IMR-90 (cell line): ENCODE results near the gene PAX2. TPM values are rescaled to one million over a fixed set of nuclear protein-coding genes. Genes with fewer than 3 reads are reported as not detected.

Experiments
- ATAC-seq: fragments of 200-7000 bp; cut with Tn5 transposase; 2 replicates; pipeline ENCODE4 v1.9.1; 2020; ENCODE audit warnings: low read depth, mild to moderate bottlenecking, moderate library complexity
- BruUV-seq: library from RNA; stranded (reverse); fragments of 400-500 nt; replicated peaks from 2 replicates; lab custom pipeline; 2021; lab: Mats Ljungman, UMichigan
- CTCF ChIA-PET: fragments of 300-600 bp; formaldehyde crosslinking; extraction: SDS; loops from one replicate; lab custom pipeline; 2021; ENCODE audit warnings: antibody characterized with exemption; lab: Yijun Ruan, JAX
- POLR2A ChIA-PET: fragments of 300-600 bp; sonication (Branson Sonifier 250); formaldehyde crosslinking; loops from one replicate; lab custom pipeline; 2022; ENCODE audit warnings: antibody characterized with exemption; ENCODE audit not compliant: unreplicated experiment; lab: Charles Lee
- DNase-seq: peaks from one replicate; pipeline ENCODE4 v3.0.0; 2013
- H2AFZ ChIP-seq: replicated peaks from 2 replicates; pipeline ENCODE3; 2013; ENCODE audit warnings: low read length, mild to moderate bottlenecking; ENCODE audit not compliant: poor library complexity
- H2AK5ac ChIP-seq: 2 replicates; pipeline ENCODE4 v1.6.1; 2013; ENCODE audit warnings: low read depth, low read length, inconsistent platforms
- H2AK9ac ChIP-seq: replicated peaks from 2 replicates; pipeline ENCODE3; 2013; ENCODE audit warnings: mild to moderate bottlenecking, low read depth, low read length, moderate library complexity; ENCODE audit not compliant: poor library complexity
- H2BK120ac ChIP-seq: 2 replicates; pipeline ENCODE4 v1.6.1; 2013; ENCODE audit warnings: low read depth, low read length, inconsistent platforms
- H2BK15ac ChIP-seq: 3 replicates; pipeline ENCODE4 v1.6.1; 2013; ENCODE audit warnings: low read depth, low read length, inconsistent platforms
- H2BK20ac ChIP-seq: 2 replicates; pipeline ENCODE4 v1.6.1; 2013; ENCODE audit warnings: low read depth, mild to moderate bottlenecking, inconsistent platforms, low read length, moderate library complexity
- H2BK5ac ChIP-seq: 2 replicates; pipeline ENCODE4 v1.6.1; 2013; ENCODE audit warnings: mild to moderate bottlenecking, low read depth, low read length, inconsistent platforms; ENCODE audit not compliant: poor library complexity, severe bottlenecking
- H3K14ac ChIP-seq: replicated peaks from 2 replicates; pipeline ENCODE4 v1.6.1; 2013; ENCODE audit warnings: low read depth, low read length, inconsistent platforms
- H3K18ac ChIP-seq: 2 replicates; pipeline ENCODE4 v1.6.1; 2013; ENCODE audit warnings: low read depth, low read length, control low read depth
- H3K23ac ChIP-seq: 2 replicates; pipeline ENCODE4 v1.6.1; 2013; ENCODE audit warnings: low read depth, low read length, inconsistent platforms
- H3K27ac ChIP-seq: 2 replicates; pipeline ENCODE4 v1.5.1; 2013; ENCODE audit warnings: mild to moderate bottlenecking, control low read depth, low read length; ENCODE audit not compliant: insufficient read depth
- H3K27me3 ChIP-seq: 2 replicates; pipeline ENCODE4 v1.6.1; 2013; ENCODE audit warnings: low read length; ENCODE audit not compliant: control insufficient read depth, insufficient read depth
- H3K36me3 ChIP-seq: 2 replicates; pipeline ENCODE4 v1.6.1; 2013; ENCODE audit warnings: low read length, mixed read lengths; ENCODE audit not compliant: control insufficient read depth, insufficient read depth
- H3K4ac ChIP-seq: 2 replicates; pipeline ENCODE4 v1.6.1; 2013; ENCODE audit warnings: low read depth, low read length, inconsistent platforms
- H3K4me1 ChIP-seq: 2 replicates; pipeline ENCODE4 v1.6.1; 2013; ENCODE audit warnings: low read length, mixed read lengths; ENCODE audit not compliant: control insufficient read depth, insufficient read depth
- H3K4me2 ChIP-seq: 2 replicates; pipeline ENCODE4 v1.6.1; 2013; ENCODE audit warnings: low read depth, mild to moderate bottlenecking, control low read depth, low read length, moderate library complexity
- H3K4me3 ChIP-seq: 2 replicates; pipeline ENCODE4 v1.5.1; 2013; ENCODE audit warnings: low read depth, mild to moderate bottlenecking, control low read depth, low read length, moderate library complexity; ENCODE audit not compliant: insufficient read depth
- H3K56ac ChIP-seq: 2 replicates; pipeline ENCODE4 v1.6.1; 2013; ENCODE audit warnings: low read length, inconsistent platforms; ENCODE audit not compliant: insufficient read depth; ENCODE audit errors: extremely low read depth
- H3K79me1 ChIP-seq, 2 experiments: 2 replicates each; pipeline ENCODE4 v1.6.1; 2013; ENCODE audit warnings: low read length in 2 of 2, inconsistent platforms in 1 of 2, low read depth in 1 of 2
- H3K9ac ChIP-seq: 2 replicates; pipeline ENCODE4 v1.6.1; 2013; ENCODE audit warnings: low read depth, low read length, control low read depth
- H3K9me1 ChIP-seq: 2 replicates; pipeline ENCODE4 v1.6.1; 2013; ENCODE audit warnings: low read length, inconsistent platforms; ENCODE audit not compliant: insufficient read depth
- H3K9me3 ChIP-seq: 2 replicates; pipeline ENCODE4 v1.6.1; 2013; ENCODE audit warnings: low read length; ENCODE audit not compliant: control insufficient read depth, insufficient read depth
- H4K20me1 ChIP-seq: 2 replicates; pipeline ENCODE4 v1.6.1; 2013; ENCODE audit warnings: low read length, inconsistent platforms; ENCODE audit not compliant: insufficient read depth
- H4K5ac ChIP-seq: 2 replicates; pipeline ENCODE4 v1.6.1; 2013; ENCODE audit warnings: mild to moderate bottlenecking, low read depth, low read length, control low read depth
- H4K8ac ChIP-seq, 2 experiments: 2 replicates each; pipeline ENCODE4 v1.6.1; 2013; ENCODE audit warnings: low read depth in 2 of 2, low read length in 2 of 2, control low read depth in 1 of 2, inconsistent platforms in 1 of 2
- H4K91ac ChIP-seq: 2 replicates; pipeline ENCODE4 v1.6.1; 2013; ENCODE audit warnings: low read depth, low read length, inconsistent platforms; ENCODE audit not compliant: insufficient read depth
- BHLHE40 ChIP-seq: fragments of 150-350 bp; IDR thresholded peaks from 2 replicates; pipeline ENCODE4 v1.6.1; 2016; ENCODE audit warnings: mild to moderate bottlenecking, low read depth, low read length
- NFE2L2 ChIP-seq: fragments of 150-350 bp; IDR thresholded peaks from 2 replicates; pipeline ENCODE4 v1.6.1; 2016; ENCODE audit warnings: low read depth, mild to moderate bottlenecking, low read length
- WGBS, 2 experiments: methylation state at CpG; one replicate each; pipeline versions ENCODE4 v1.1.5 to v1.1.7; 2013; ENCODE audit warnings: missing lambda C conversion rate in 2 of 2; ENCODE audit not compliant: insufficient read length in 1 of 2; ENCODE audit errors: extremely low coverage in 2 of 2; 5-methylcytosine and 5-hydroxymethylcytosine counted together
- dilution Hi-C: fragments of 300-500 bp; cut with HindIII; formaldehyde crosslinking; loops from one replicate; pipeline ENCODE4 v1.14.3; 2018; ENCODE audit warnings: low sequenced_read_pairs; ENCODE audit not compliant: unreplicated experiment
- in situ Hi-C: fragments of 300-500 bp; cut with MboI; formaldehyde crosslinking; loops from 3 replicates; pipeline ENCODE4 v1.14.3; 2019; ENCODE audit warnings: low sequenced_read_pairs, inconsistent platforms, mixed read lengths
- intact Hi-C: fragments of 100-400 bp; cut with micrococcal nuclease; formaldehyde crosslinking; loops from 2 replicates; pipeline ENCODE4 v1.10.0; 2022
- polyA plus RNA-seq, 3 experiments: library from polyadenylated mRNA; depleted of rRNA; stranded (reverse); fragments of >200 nt; gene quantifications; 2 replicates each; pipeline ENCODE4 v1.2.3, GENCODE V29; 2012; ENCODE audit warnings: low replicate concordance in 1 of 3
- total RNA-seq: library from RNA; depleted of rRNA; stranded (reverse); fragments of >200 nt; gene quantifications from 2 replicates; pipeline ENCODE4 v1.2.3, GENCODE V29; 2012

PAX2 gene
- total and polyA plus RNA-seq, 2 of the 4 experiments (the other 2 are of a cell fraction) = not detected

DNA sequence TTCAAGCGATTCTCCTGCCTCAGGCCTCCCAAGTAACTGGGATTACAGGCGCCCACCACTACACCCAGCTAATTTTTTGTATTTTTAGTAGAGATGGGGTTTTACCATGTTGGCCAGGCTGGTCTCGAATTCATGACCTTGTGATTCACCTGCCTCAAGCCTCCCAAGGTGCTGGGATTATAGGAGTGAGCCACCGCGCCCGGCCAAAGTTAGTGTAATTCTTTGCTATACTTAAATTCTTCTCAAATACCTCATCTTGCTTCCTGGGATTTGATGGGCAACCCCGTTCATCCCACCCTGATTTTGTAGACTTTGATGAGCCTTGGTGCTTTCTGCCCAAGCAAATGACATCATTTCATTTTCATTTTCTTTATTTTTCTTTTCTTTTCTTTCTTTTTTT is 54.5 kb downstream of the PAX2 start:
- Histone ChIP-seq H2AK9ac (no peak overlapping the region), H2BK5ac (no peak overlapping the region), H3K18ac (no peak overlapping the region), H3K79me1 (no peaks in the 10 kb centered on the region), H4K20me1 (no peaks in the 10 kb centered on the region), H4K8ac (no peak overlapping the region), H3K23ac (no peak overlapping the region), H3K9ac (no peak overlapping the region), H3K4me3 (no peak overlapping the region), H2BK15ac (no peak overlapping the region), H2BK20ac (no peak overlapping the region), H2AK5ac (no peak overlapping the region), H3K4me2 (no peak overlapping the region), H2AFZ (no peak overlapping the region), H3K14ac (no peak overlapping the region), H3K27me3 (peaks cover 51% of the 10 kb centered on the region), H3K4ac (no peak overlapping the region), H3K56ac (no peak overlapping the region), H3K4me1 (no peaks in the 10 kb centered on the region), H3K36me3 (no peaks in the 10 kb centered on the region), H3K27ac (no peak overlapping the region), H4K91ac (no peak overlapping the region), H3K9me1 (no peaks in the 10 kb centered on the region), H4K5ac (no peak overlapping the region), H2BK120ac (no peak overlapping the region), H3K9me3 (no peaks in the 10 kb centered on the region)
- WGBS, 2 experiments = 60% methylated on average over 1 of the region's 7 CpGs; no CpG with 5 or more reads in 1 of the 2 experiments
- ChIA-PET POLR2A (no interaction called here), CTCF (interaction anchor here (0.7 kb wide), 1 partner anchor 115 kb away, joined by 5 read pairs; no protein-coding TSS in a partner anchor)
- BruUV-seq = no TSS peak
- ATAC-seq (no peak), DNase-seq (no peak)
- intact Hi-C loops = no loop called here
- no peak for TF ChIP-seq NFE2L2
- no peak for TF ChIP-seq BHLHE40
- dilution Hi-C loops = no loop called here
- in situ Hi-C loops = no loop called here
